Adrenal gland (tissue), 5 donors: ENCODE results near the gene TMEM9B.

Experiments
- POLR2A ChIP-seq, 2 donors: fragments of 450-650 bp; IDR thresholded peaks; one replicate each; pipeline ENCODE4 v1.6.1; 2017; ENCODE audit warnings: antibody characterized with exemption in 2 of 2, mild to moderate bottlenecking in 2 of 2, moderate library complexity in 1 of 2
- TF ChIP-seq, protein P1 (sequence below), 6 experiments: fragments of 450-650 bp in 4 of 6; fragments of 200-600 bp in 2 of 6; sonication (generic) in 1 of 6; IDR thresholded peaks; 1 replicate in 5 of 6; 2 replicates in 1 of 6; pipeline versions ENCODE4 v1.5.1 to v1.8.0; 2016 to 2021; ENCODE audit warnings: antibody characterized with exemption in 6 of 6, mild to moderate bottlenecking in 2 of 6, moderate library complexity in 1 of 6
- donor health status: DM: no; HTN: no; CAD: no.

DNA sequence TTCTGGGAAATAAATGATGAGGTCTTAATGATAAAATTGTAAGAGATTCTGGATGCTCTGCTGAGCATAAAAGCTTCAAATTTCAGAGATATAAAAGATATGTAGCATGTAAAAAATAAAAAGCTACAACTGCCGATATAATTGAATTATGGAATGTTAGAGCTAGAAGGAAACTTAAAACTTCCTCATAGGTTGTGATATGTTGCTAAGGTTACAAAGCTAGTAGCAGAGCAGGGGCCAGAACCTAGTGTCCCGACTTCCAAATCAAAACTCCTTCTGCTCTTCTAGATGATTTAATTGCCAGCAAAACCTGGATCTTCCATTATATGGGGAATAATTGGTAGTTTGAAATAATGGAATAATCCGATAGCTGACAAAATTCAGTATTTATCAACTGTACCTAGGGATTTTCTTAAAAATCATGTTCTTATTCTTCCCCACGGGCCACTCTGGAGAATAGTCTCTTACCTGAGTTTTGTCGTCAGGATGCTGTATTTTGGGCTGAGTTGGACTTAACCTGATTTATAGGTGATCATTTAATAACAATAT is 21.6 kb downstream of the TMEM9B start, which contains the start of gene ASCL3:
- TF ChIP-seq, protein P1, sequence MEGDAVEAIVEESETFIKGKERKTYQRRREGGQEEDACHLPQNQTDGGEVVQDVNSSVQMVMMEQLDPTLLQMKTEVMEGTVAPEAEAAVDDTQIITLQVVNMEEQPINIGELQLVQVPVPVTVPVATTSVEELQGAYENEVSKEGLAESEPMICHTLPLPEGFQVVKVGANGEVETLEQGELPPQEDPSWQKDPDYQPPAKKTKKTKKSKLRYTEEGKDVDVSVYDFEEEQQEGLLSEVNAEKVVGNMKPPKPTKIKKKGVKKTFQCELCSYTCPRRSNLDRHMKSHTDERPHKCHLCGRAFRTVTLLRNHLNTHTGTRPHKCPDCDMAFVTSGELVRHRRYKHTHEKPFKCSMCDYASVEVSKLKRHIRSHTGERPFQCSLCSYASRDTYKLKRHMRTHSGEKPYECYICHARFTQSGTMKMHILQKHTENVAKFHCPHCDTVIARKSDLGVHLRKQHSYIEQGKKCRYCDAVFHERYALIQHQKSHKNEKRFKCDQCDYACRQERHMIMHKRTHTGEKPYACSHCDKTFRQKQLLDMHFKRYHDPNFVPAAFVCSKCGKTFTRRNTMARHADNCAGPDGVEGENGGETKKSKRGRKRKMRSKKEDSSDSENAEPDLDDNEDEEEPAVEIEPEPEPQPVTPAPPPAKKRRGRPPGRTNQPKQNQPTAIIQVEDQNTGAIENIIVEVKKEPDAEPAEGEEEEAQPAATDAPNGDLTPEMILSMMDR (IDR thresholded peaks at IDR 0.05): no peak
- no peak for TF ChIP-seq POLR2A (IDR thresholded peaks at IDR 0.05)
